ENCODE data around the gene LMNA.
"Not testable (repeated sequence)": the region's sequence is repeated elsewhere in the genome, so short reads cannot be mapped to it uniquely, and the experiment has no call there.

LMNA gene

DNA sequence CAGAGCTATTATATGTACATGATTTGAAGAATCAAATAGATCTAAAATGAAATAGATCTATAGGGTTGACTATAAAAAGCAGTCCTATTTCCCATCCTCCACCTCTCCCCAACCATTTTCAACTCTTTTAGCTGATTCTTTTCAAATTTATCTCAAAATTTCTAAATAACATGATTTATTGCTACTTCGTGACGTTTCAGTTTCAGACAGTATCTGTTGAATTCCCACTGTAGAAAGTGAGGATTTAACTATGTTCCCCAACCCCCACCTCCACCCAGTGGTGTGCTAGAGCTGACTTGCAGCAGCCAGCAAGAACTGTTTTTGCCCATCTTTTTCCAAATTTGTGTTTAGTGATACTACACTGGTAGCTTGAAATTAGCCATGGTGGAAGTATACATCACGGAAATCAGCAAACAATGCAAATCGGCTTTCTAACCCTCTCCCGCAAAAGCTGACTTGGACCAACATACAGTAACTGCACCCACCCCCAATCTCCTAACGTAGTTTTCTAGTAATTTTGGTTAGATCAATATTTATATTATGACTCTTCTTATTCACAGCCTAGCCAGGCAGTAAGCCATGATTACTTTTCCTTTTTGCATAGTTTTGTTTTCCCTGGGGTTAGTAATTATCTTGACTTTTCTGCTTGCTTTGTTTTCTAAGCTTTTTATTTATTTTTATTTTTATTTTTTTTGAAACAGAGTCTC is 49.8 kb downstream of the LMNA start:
- DNase-seq = no peak

- DNase-seq = no peak
Observed at GRCh38 chr1:156165083-156165482, 50.6 kb downstream of the LMNA start.

DNA sequence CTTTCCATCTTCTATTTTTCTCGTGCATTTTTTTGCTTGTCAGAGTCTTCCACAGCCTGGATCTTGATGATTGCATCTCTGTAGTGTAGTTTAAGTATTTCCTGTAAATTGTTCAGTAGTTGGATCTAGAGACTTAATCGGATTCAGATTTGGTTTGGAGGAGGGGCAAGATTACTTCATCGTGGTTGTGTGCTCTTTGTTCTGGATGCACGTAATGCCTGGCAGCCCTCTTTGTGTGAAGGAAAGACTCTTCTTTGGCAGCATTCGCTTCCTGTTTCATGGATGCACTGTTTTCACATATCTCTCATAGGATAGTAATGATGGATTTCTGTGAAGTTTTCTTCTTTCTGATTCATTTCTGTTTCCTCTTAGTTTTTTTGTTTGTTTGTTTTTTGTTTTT is 53.0 kb downstream of the LMNA start:
- DNase-seq = no peak

DNA sequence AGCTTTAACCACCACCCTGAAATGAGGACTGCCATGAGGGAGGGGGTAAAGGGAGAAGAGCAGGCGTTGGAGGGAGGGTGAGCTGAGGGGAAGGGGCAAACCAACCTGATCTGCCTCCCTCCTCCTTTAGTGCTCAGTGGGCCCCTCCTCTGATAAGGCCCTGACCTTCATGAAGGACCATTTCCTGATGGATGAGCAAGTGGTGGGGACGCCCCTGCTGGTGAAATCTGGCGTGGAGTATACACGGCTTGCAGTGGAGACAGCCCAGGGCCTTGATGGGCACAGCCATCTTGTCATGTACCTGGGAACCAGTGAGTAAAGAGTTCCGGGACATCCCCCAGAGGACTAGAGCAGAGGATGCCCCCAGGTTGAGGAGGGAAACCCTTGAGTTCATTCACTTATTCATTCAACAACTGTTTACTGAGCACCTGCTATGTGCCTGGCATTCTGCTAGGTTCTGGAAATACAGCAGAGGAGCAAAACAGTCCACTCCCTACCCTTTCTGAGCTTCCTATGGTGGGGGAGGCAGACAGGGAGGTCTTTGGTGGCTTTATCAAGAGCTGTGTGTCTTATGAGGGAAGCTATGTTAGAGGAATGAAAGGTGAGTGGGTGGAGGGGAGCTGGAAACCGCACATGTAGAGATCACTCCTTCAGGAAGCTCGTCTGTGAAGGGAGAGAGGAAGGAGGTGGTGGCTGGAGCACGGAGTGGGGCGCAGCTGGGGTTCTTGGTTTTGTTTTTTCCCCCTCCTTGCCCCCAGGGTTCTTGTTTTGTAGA is 58.4 kb downstream of the LMNA start:
- no peak for DNase-seq

DNA sequence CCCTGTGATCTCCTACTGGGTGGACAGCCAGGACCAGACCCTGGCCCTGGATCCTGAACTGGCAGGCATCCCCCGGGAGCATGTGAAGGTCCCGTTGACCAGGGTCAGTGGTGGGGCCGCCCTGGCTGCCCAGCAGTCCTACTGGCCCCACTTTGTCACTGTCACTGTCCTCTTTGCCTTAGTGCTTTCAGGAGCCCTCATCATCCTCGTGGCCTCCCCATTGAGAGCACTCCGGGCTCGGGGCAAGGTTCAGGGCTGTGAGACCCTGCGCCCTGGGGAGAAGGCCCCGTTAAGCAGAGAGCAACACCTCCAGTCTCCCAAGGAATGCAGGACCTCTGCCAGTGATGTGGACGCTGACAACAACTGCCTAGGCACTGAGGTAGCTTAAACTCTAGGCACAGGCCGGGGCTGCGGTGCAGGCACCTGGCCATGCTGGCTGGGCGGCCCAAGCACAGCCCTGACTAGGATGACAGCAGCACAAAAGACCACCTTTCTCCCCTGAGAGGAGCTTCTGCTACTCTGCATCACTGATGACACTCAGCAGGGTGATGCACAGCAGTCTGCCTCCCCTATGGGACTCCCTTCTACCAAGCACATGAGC is 62.2 kb downstream of the LMNA start:
- DNase-seq = no peak

DNA sequence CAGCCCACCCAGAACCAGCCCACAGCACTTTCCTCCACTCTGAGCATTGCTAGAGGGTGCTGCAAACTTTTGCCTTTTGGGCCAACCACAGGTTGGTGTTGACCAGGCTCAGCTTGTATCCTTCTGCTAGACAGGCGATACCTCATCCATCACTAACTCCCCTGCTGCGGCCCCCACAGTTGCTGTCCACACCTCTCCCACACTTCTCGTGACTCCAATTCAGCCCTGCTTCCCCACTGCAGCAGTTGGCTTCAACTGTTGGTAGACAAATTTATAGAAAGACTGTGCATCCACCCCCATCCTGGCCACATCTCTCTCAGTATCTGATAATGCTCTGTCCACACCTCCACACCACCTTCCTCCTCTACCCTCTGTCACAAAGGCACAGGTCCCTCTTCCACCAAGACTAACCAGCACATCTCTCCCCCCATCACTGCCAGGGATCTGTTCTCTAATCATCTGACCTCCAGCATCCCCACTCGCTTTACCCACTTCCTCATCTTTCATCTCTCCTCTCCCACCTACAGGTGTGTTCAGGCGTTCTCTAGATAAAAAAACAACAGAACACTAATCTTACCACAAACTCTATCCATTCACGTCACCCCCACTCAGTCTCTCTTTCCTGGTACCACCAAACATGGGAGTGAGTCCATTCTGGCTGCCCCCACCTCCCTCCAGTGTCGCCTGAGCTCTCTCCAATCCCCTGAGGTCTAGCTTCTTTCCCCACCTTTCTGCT is 63.6 kb downstream of the LMNA start:
- no peak for DNase-seq

DNA sequence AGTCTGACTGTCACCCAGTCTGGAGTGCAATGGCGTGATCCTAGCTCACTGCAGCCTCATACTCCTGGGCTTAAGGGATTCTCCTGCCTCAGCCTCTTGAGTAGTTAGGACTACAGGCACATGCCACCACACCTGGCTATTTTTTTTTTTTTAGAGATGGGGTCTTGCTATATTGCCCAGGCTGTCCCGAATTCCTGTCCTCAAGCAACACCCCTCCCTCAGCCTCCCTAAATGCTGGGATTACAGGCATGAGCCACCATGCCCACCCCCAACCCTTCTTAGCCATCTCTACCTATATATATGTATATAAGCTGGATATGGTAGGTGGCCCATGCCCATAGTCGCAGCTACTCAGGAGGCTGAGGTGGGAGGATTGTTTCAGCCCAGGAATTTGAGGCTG is 66.0 kb downstream of the LMNA start:
- no peak for DNase-seq

DNA sequence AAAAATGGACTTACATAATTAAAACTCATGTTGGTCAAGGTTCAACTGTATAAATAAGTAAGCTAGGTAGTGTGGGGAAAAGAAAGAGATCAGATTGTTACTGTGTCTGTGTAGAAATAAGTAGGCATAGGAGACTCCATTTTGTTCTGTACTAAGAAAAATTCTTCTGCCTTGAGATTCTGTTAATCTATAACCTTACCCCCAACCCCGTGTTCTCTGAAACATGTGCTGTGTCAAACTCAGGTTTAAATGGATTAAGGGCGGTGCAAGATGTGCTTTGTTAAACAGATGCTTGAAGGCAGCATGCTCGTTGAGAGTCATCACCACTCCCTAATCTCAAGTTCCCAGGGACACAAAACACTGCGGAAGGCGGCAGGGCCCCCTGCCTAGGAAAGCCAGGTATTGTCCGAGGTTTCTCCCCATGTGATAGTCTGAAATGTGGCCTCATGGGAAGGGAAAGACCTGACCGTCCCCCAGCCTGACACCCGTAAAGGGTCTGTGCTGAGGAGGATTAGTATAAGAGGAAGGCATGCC is 66.9 kb downstream of the LMNA start:
- DNase-seq = not testable (repeated sequence)

- not testable (repeated sequence) for DNase-seq
Observed at GRCh38 chr1:156182010-156182779, 67.7 kb downstream of the LMNA start.

DNA sequence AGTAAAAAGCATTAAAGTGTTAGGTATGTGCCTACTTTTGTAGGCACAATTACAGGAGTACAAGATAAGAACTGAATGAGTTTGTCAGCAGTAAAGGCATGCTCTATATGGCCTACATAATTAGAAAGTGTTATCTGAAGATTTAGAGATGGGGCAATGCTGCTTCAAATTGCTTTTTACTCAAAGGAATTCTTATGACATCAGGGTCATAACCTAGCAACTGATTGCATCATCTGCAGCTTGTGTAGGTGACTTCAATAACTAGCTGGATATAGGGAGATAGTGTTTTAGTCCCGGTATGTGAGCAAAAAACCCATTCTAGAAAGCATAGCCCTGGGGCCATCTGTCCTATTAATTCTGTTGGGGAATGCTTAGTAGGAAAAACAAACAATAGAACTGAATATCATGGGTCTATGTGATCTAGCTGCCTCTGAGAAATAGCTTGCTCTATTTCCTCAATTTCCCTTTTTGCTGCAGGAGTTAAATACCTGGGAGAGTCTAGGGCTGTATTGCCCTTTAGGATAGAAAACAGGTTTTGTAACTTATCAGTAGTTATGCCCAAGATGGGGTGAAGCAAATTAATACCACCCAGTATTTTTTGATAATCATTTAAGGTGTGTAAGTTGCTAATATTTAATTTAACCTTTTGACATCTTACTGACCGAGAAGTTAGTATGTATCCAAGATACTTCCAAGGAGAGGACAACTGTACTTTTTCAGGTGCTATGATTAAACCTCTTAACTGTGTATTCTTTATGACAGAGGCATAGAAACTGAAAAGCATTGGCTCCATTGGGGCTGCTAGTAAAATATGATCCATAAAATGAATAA is 72.1 kb downstream of the LMNA start:
- DNase-seq = not testable (repeated sequence)
